Central memory CD8-positive, alpha-beta T cell (primary cell): ENCODE measurements around the gene PUSL1.

Experiments
- ATAC-seq: fragments of 150-1000 bp; cut with Tn5 transposase; replicated peaks from 2 replicates; pipeline ENCODE4 v1.10.0; 2022; ENCODE audit warnings: mild to moderate bottlenecking, moderate FRiP score, moderate number of reproducible peaks; ENCODE audit not compliant: poor library complexity, severe bottlenecking; ENCODE audit errors: extremely low read depth
- DNase-seq, 2 donors: peaks; one replicate each; pipeline ENCODE4 v3.0.0; 2021; ENCODE audit warnings: low spot score in 2 of 2
- H3K27ac Mint-ChIP-seq: one replicate; pipeline ENCODE4 v1.8.0; 2022; ENCODE audit warnings: low read depth, mild to moderate bottlenecking, moderate library complexity, mixed read lengths
- H3K27me3 Mint-ChIP-seq: one replicate; pipeline ENCODE4 v1.8.0; 2022; ENCODE audit warnings: mixed read lengths
- H3K36me3 Mint-ChIP-seq: one replicate; pipeline ENCODE4 v1.8.0; 2022; ENCODE audit warnings: mild to moderate bottlenecking, moderate library complexity, mixed read lengths; ENCODE audit not compliant: insufficient read depth
- H3K4me1 Mint-ChIP-seq: one replicate; pipeline ENCODE4 v1.8.0; 2022; ENCODE audit warnings: mixed read lengths
- H3K4me3 Mint-ChIP-seq: one replicate; pipeline ENCODE4 v1.8.0; 2022; ENCODE audit warnings: mild to moderate bottlenecking, moderate library complexity, mixed read lengths
- H3K9me3 Mint-ChIP-seq: one replicate; pipeline ENCODE4 v1.8.0; 2022; ENCODE audit warnings: mixed read lengths

The PUSL1 gene

DNA sequence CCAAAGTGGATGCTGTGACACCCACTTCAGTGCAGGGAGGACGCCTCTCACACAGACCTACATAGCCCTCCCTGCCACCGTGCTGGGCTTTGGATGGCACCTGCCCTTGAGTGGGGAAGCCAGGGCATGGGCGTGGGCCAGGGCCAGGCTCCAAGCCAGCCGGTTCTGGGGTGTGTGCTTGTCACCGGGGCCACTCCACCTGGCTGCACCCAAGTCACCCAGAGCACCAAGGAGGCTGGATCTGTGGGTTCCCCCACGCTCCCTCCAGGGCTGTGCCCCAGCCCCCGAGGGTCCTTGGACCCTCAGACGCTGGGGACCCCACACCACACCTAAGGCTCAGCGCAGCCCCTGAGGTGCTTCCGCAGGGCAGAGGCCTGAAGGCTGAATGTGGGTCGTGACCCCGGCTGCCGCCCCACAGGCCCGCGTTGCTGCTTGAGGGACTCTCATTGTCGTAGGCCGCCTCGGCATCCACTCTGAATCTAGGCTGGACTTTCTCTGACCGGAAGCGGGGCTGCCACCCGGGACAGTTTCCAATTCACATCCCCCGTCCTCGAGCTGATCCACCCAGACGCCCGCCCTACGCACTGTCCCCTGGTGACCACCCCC is 48.5 kb downstream of the PUSL1 start:
- Mint-ChIP-seq H3K9me3 (no peaks in the 10 kb centered on the region), H3K4me1 (peaks cover 16% of the 10 kb centered on the region), H3K4me3 (no peak overlapping the region), H3K27ac (no peak overlapping the region), H3K36me3 (peaks cover 2% of the 10 kb centered on the region), H3K27me3 (peaks cover 50% of the 10 kb centered on the region)
- ATAC-seq (no peak), DNase-seq (no peak)

GRCh38 chr1:1357871-1358432 is 49.6 kb downstream of the PUSL1 start:
- peaks cover 39% of the 10 kb centered on the region for H3K27me3 Mint-ChIP-seq
- H3K9me3 Mint-ChIP-seq = no peaks in the 10 kb centered on the region
- H3K4me3 Mint-ChIP-seq = no peak overlapping the region
- H3K27ac Mint-ChIP-seq = no peak overlapping the region
- peaks cover 10% of the 10 kb centered on the region for H3K4me1 Mint-ChIP-seq
- no peaks in the 10 kb centered on the region for H3K36me3 Mint-ChIP-seq
- ATAC-seq (no peak), DNase-seq (no peak)

DNA sequence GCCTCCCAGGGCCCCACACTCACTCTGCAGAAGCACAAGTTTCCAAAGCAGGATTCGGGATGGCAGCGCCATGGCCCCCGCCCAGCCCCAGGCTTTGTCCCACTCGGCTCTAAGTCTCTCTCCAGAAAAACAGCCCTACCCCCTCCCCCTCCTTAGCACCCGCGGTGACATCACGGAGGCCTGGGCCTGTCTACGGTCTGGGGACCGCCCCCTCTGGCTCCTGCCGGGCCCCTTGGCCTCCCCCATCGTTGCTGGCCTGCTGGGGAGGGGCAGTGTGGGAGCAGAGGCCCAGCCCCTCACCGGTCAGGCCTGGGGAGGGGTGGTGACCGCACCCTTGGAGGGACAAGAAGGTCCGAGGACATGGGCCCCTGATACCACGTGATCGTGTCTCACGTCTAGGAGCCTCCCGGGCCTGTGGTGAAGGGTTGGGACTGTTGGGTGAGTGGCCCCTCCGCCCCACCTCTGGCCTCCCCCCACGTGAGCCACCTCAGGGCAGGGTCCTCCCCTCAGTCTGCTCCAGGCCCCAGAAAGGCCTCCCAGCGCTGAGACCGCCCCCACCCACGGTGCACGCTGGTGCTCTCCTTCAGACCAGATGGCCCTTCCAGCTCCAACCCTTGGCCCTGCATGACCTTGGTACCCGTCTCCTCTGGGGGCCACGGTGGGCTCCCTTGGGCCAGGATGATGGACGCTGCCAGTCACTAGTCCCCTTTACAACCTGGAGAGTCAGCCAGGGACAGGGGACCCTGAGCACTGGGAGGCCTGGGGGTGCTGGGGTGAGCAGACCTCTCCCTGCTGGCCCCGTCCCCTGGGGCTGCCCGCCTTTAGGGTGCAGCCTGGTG is 50.3 kb downstream of the PUSL1 start, which contains the start of gene MXRA8:
Gene MXRA8 (minus strand): TSS at position 123 of the 839 bp plus-strand sequence. CDS start 51 bp downstream, at position 72.
- DNase-seq (no peak), ATAC-seq (no peak)
- Mint-ChIP-seq H3K27ac (no peak within 1 kb of the TSS), H3K36me3 (no peaks in the 10 kb centered on the region), H3K4me3 (no peak within 1 kb of the TSS), H3K4me1 (peaks cover 10% of the 10 kb centered on the region), H3K9me3 (no peaks in the 10 kb centered on the region), H3K27me3 (peaks cover 37% of the 10 kb centered on the region)

DNA sequence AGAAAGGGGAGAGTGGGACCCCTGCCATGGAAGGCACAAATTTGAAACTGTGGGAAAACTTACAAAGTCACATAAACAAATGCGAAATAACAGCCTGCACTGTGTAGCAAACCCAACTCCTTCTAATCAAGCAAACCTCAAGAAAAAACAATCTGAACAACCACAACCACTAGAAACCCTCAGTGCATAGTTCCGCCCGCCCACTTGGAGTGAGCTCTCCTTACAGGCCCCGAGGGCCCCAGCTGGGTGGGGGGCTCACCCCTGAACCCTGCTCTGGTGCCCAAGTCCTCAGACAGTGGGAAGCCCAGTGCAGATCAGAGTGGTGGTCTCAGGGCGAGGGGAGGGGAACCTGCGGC is 50.9 kb downstream of the PUSL1 start:
- no peak overlapping the region for H3K4me3 Mint-ChIP-seq
- no peaks in the 10 kb centered on the region for H3K9me3 Mint-ChIP-seq
- no peaks in the 10 kb centered on the region for H3K36me3 Mint-ChIP-seq
- H3K4me1 Mint-ChIP-seq = peaks cover 10% of the 10 kb centered on the region
- H3K27ac Mint-ChIP-seq = no peak overlapping the region
- H3K27me3 Mint-ChIP-seq = peaks cover 37% of the 10 kb centered on the region
- DNase-seq = no peak
- ATAC-seq = no peak

- DNase-seq (no peak), ATAC-seq (no peak)
- no peaks in the 10 kb centered on the region for H3K9me3 Mint-ChIP-seq
- no peak overlapping the region for H3K4me3 Mint-ChIP-seq
- no peak overlapping the region for H3K27ac Mint-ChIP-seq
- no peaks in the 10 kb centered on the region for H3K36me3 Mint-ChIP-seq
- peaks cover 37% of the 10 kb centered on the region for H3K27me3 Mint-ChIP-seq
- peaks cover 10% of the 10 kb centered on the region for H3K4me1 Mint-ChIP-seq
Observed at GRCh38 chr1:1359664-1360468, 51.5 kb downstream of the PUSL1 start.

- H3K4me3 Mint-ChIP-seq = no peak overlapping the region
- H3K27ac Mint-ChIP-seq = no peak overlapping the region
- DNase-seq = no peak
Observed at GRCh38 chr1:1360506-1361169, 52.2 kb downstream of the PUSL1 start.

More at GRCh38 chr1:1360506-1361169, 52.2 kb downstream of the PUSL1 start:
- no peaks in the 10 kb centered on the region for H3K9me3 Mint-ChIP-seq
- H3K27me3 Mint-ChIP-seq = peaks cover 37% of the 10 kb centered on the region
- no peaks in the 10 kb centered on the region for H3K36me3 Mint-ChIP-seq
- H3K4me1 Mint-ChIP-seq = peaks cover 10% of the 10 kb centered on the region
- ATAC-seq = no peak
